Activated CD4-positive, alpha-beta T cell treated with anti-CD3 and anti-CD28 coated beads, Interleukin-2, Interleukin-6, amounts not matched to agents 100 ng/mL and 50 ng/mL, durations not matched to agents 16 hours and 8 hours (primary cell): ENCODE results near the gene NFIB.

Experiments
- DNase-seq: peaks from one replicate; pipeline ENCODE4 v3.0.0-alpha.2; 2020

The NFIB gene

GRCh38 chr9:14313951-14314423 lies at the start of gene NFIB:
Gene NFIB, minus strand, starts transcription at chr9:14314141. Its CDS starts 630 bp downstream, at chr9:14313511.
- DNase-seq, result no peak

- DNase-seq, result no peak
Observed at GRCh38 chr9:14362175-14362574, 48.2 kb upstream of the NFIB start.

GRCh38 chr9:14361074-14361473 lies 47.1 kb upstream of the NFIB start:
- no peak for DNase-seq

GRCh38 chr9:14358523-14358922 lies 44.6 kb upstream of the NFIB start:
- DNase-seq, result no peak

- no peak for DNase-seq
Observed at GRCh38 chr9:14356351-14357265, 42.7 kb upstream of the NFIB start.

DNA sequence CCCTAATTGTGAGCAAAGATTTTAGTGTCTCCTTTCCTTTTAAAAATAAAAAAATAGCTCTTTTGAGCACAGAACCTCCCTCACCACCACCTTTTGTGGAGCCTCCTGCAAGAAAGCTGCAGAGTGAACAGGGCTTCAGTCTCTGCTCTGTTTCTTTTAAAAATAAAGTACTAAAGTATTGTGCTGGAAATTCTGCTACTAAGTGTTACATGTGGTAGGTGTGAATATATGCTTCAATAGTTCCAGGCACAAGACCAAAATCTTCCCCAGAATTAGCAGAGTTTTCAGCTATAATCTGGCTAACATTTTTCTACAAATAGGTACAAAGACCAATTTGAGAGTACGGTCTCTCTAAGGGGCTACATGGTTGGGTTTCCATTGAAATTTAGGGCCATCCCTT lies 40.3 kb upstream of the NFIB start:
- no peak for DNase-seq

- peak; percentile 86 for DNase-seq
Observed at GRCh38 chr9:14353222-14354056, 39.5 kb upstream of the NFIB start.

- no peak for DNase-seq
Observed at GRCh38 chr9:14352503-14352902, 38.6 kb upstream of the NFIB start.

DNA sequence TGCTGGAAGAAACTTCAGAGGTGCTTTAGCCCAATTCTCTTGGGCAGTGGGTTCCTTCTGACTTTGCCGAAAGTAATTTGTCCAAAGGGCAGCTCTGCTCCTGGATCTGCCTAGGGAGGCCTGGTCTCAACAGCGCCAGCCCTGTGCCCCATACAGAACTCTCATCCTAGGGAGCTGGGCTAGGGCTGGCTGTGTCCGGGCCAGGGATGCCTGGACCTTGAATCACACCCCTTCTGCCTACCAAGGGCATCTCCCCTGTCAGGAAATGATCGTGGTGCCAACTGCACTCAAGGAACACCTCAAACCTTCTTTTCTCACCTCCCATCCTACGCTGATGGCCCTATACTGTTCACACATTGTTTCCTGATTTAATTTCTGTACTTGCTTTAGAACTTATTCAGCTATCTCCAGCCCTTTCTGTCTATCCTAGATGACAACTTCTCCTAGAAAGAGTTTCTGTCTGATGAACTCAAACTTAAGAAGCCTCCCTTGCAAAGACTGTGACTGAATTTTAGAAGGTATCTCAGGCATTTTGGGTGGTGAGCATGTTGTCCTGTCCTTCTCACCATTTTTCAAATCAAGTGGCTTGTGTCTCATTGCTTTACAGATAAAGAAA lies 37.4 kb upstream of the NFIB start:
- no peak for DNase-seq

GRCh38 chr9:14350754-14351153 lies 36.8 kb upstream of the NFIB start:
- no peak for DNase-seq

DNA sequence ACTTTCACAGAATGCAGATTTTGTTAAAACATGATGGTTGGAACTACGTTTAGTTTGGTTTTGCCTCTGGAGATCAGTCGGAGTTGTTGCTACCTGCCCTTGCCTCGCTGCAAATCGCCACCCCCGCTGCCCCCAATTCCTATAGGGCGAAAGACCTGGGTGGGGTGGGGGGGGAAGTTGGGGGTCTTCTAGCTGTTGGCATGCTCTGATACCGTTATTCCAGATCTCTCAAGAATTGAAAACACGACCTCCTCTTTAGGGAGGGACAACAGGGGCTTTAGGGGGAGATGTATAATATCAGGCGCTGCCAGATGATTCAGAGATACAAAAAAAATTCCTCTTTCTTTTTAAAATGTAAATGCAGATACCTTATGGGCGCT lies 36.4 kb upstream of the NFIB start:
- no peak for DNase-seq

GRCh38 chr9:14349447-14350348 lies 35.8 kb upstream of the NFIB start:
- no peak for DNase-seq

DNA sequence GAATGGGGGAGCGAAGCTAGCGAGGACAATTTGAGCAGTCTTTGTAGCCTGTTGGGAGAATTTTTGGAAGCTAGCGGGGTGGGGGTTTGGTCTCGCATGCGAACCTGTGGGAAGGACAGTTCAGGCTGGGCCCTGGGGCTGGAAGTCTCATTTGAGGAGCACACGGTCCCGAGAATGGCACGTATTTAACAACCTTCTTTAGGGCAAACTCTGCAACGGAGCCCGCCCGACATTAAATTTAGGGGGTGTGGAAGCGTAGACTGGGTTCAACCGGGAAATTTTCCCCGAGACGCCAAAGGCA lies 35.2 kb upstream of the NFIB start:
- no peak for DNase-seq

- no peak for DNase-seq
Observed at GRCh38 chr9:14348373-14349145, 34.6 kb upstream of the NFIB start.

DNA sequence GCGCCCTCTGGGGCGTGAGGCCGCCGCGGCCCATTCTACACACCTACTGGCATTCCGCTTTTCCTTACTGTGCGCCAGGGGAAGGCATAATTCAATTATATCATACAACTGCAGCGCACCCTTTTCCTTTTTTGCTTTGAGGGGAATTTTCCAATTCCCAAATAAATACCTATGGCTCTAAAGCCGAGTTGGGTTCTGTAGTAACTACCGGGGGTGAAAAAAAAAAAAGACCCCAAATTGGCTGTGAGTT lies 34.1 kb upstream of the NFIB start:
- DNase-seq, result no peak

DNA sequence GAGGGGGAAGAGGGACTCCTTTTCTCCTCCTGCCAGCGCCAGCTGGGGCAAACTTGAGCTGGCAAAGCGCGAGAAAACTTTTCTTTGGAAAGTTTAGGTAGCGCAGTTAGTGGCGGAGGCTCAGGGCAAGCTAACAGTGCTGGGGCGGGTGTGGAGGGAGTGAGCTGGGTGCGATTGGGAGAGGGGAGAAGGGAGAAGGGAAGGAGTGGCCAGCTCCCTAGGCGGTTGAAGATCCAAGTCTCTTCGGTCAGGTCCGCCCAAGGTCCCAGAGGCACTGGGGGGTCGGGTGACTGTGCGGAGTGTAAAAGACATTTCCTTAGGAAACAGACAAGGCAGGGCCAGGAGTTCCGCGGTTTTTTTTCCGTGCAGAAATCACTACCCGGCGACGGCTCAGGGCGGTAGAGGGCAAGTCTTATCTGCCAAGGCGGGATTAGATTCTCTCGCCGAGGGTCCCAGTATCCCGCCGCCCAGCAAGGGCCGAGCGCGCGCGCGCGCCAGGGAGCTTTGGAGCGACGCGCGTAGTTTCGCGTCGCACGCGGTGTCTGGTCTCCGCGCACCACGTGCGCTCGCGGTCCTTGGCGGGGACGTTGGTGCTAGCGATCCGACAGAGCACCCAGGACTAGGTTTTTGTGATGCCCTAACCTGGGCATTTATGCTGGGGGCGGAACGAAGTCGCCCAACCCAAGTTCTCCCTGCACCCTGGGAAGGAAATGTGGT lies 33.6 kb upstream of the NFIB start:
- DNase-seq, result no peak

- DNase-seq, result no peak
Observed at GRCh38 chr9:14346811-14347405, 33.0 kb upstream of the NFIB start.

GRCh38 chr9:14346231-14346791 lies 32.4 kb upstream of the NFIB start:
- DNase-seq, result no peak

DNA sequence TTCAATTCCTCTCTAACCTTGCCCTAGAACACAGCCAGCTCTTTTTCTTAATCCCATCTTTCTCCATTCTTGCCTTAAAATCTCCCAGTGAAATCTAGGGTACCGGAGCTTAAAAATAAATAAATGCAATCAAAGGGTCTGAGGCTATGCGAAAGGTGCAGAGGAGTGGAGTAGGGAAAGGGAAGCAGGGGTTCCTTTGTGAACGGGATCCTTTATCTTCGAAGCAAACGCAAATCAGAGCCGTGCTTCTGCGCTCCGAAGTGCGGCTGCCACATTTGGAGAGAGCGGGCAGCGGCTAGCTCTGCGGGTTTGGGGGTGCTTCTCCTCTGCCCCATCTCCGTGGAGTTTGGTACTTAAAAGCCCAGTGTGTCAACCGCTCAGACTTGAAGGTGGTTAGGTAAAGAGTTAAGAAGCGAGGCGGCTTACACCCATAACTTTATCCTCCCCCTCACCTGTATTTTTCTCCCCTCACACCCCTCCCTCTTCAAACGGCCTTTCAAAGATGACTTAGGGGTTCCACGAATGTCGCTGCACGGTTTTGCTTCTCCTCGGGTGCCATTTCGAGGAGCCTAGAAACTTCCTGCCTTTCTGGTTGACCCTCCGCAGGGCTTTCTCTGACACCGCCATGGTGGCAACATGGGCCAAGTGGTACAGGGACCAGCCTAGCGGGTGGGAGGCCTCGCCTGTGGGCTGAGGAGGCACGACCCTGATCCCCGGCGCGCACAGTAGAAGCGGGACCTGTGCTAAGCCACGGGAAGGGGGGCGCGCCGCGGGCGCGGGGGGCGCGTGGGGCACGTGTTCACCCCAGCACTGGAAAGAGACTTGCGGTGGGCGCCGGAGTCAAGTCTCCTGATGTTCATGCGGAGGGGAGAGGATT lies 31.7 kb upstream of the NFIB start:
- DNase-seq, result no peak

GRCh38 chr9:14344941-14345353 lies 31.0 kb upstream of the NFIB start:
- DNase-seq, result no peak
